Measurements from ENCODE around the gene ANKRD9.
A peak's percentile ranks its signal among the peaks of the same experiment; 100 is the strongest.

Gene ANKRD9

DNA sequence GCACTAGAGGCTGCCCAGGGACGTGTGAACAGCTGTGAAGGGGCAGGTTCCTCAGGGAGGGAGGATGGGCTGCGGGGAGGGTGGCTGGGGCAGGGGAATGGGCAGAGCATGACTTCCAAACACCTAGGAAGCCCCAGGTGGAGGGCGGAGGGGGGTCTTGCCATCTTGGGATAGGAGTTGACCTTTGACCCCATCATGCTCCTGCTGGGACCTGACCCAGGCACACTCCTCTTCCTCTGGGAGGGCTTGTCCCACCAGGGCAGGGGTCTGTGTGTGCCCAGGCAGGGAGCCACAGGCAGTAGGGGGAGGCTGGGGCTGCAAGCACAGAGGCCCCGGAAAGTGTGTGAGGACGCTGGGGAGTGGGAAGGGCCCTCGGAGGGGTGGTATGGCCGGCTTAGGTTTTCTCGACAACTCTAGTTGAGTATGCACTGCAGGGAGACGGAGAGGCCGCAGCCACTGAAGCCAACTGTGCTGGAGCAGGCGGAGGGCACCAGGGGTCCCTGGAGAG is 3.3 kb upstream of the ANKRD9 start:
- DNase-seq (ENCODE audit: low spot score), result no peak

DNA sequence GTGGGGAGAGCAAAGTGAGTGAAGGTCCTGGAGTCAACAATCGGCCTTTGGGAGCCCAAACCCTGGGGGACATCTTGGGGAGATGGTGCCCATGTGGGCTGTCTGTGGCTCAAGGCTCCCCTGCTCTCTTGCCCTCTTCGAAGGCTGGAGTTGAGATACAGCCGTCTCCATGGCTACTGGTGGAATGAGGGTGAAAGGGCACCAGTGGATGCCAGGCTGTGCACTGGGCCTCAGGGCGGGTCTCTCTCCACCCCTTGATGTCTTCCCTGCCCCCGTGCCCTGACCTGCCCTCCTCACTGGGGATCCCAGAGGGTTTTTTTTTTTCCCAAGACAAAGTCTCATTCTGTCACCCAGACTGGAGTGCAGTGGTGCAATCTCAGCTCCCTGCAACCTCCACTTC is 2.0 kb upstream of the ANKRD9 start:
- DNase-seq (ENCODE audit: low spot score), result no peak

DNA sequence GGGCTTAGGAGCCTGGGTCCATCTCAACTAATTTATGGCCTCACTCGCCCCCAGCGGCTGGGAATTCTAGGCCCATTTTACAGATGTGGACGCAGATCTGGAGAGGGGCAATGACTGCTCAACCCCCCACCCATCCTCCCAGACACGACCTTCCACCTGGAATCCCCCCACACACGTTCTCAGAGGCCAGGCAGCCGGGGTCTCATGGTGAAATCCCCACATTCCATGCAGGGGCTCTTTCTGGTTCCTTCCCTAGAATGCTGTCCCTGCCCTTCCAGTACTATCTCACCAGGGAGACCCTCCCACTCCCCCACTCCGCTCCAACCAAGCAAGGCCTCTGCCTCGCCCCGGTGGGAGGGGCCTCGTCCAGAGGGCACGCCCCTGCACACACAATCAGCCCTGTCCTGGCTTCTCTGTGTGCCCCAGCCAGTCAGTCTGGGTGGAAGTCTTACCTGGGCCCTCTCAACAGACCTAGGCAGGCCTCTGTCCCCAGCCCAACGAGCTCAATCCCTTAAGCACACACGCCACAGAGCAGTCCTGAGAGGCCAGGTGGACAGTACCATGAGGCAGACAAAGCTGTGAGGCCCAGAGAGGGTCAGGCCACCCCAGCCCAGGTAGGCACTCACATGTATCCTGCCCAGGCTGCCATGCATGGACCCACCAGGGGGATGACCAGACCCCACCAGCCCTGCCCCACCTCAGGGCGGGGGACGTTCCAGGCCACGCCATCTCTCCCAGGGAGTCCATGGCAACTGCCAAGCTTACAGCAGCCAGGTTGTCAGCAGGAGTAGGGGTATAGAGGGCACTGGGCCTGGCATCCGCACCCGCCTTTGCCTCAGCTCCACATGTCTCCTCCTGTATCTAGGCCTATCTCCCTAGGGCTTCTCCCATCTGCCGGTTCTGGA is 1.3 kb upstream of the ANKRD9 start:
- no peak for DNase-seq (ENCODE audit: low spot score)

DNA sequence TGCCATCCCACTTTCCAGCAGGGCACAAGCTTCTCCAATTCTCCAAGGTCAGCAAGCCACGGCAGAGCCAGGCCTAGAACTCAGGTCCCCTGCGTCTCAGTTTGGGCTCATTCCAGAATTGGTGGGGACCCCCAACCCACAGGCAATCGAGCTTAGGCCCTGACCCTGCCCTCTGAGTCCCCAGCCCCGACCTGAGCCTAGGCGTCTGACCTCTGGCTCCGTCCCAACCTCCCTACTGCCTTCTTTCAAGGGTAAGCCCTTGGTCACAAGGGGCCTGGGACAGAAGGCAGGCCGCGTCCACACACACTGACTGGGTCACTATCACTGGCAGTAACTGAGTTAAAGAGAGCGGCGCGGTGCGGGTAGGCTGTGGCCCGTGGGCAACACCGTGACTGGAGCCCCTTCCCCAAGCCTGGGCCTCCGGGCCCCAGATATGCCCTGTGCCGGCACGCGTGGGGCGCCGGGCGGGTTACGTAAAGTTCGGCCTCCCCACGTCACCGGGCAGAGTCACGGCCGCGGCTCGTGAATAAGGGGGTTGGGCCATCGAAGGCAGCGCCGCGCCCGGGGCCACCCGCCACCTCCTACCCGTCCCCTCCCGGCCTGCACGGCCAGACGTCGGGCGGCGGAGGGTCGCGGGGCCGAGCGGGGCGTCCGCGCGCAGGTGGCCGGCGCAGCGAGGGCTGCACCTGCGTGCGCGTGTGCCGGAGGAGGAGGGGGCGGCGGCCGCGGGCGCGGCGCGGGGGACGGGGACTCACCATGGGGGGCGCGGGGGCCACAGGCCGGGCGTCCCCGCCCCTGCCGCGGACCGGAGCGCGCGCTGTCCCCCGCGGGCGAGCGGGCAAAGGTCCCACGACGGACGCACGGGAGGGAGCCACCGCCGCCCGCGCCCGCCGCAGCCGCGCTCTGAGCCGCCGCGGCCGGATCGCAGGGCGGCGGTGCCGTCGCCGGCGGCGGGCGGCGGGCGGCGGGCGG is 516 bp downstream of the ANKRD9 start:
- peak; percentile 44 for DNase-seq (ENCODE audit: low spot score)

DNA sequence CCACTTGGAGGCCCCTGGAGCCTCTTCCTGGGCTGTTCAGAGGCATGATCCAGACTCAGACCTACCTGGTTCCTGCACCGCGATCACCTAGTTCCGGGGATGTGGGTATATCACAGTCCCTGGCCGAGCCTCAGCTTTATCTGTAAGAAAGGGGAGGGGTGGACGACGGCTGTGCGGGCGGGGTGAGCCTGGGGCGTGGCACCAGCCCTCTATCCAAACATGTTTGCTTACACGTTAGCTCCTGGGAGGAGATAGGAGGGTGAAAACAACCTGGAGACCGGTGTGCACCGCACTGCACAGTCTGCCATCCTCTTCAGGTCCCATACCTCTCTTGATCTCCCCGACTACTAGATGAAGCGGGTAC is 1.2 kb downstream of the ANKRD9 start:
- DNase-seq (ENCODE audit: low spot score), result peak; percentile 42

DNA sequence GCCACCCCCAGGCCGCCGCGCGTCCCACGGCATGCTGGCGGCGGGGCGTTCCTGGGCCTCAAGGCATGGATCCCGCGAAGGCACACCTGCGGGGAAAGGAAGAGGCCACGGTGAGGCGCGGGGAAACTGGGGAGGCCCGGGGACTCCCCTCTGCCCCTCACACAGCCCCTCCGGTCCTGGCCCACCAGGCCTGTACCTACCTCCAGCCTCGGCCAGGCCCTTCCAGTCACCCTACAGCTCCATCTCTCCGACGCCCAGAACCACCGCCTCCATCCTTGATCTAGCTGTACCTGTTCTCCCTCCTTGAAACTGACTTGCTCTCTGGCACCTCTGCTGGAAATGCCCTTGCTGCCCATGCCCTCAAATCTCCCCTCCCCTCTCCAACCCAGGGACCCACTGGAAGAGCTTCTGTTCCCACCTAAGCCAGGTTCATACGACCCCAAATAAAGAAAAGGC is 1.7 kb downstream of the ANKRD9 start:
- no peak for DNase-seq (ENCODE audit: low spot score)

DNA sequence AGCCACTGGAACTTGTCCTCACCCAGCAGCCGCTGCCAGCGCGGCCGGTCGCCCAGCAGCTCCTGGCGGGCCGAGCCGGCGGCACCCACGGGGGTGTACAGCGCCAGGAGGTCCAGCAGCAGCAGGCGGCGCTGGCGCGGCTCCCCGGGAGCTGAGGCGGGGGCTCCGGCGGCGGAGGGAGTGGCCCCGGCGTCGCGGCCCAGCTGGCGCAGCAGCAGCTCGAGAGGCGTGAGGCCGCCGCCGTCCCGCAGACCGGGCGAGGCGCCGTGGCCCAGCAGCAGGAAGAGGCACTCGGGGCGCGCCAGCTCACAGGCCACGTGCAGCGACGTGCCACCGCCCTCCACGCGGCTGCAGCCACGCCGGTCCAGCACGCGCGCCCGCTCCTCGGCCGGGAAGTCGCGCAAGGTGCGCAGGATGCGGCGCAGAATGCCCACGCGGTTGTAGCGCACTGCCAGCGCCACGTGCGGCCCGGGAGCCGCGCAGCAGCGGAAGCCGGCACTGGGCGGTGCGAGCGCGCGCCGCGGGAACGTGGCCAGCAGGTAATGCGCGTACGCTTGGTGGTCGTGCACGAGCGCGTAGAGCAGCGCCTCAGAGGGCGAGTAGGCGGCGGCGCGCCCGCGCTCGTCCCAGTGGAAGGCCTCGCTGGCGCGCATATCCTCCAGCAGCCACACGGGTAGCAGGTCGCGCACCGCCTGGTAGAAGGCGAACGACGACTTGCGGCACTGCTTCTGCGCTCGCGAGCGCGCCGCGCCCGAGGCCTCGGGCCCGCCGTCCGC is 2.3 kb downstream of the ANKRD9 start:
- no peak for DNase-seq (ENCODE audit: low spot score)

DNA sequence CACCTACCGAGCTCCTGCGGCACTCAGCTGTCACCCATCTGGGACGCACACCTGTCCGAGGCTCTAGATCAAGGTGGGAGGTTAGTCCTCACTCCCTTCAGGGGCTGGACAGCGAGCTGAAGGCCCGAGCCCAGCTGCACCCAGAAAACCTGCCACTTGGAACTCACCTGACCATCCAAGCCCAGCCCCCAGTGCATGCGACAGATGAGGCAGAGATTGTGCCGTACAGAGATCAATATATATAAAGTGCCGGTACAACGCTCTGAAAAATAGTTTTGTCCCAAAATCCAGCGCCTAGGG is 3.0 kb downstream of the ANKRD9 start:
- DNase-seq (ENCODE audit: low spot score), result no peak

DNA sequence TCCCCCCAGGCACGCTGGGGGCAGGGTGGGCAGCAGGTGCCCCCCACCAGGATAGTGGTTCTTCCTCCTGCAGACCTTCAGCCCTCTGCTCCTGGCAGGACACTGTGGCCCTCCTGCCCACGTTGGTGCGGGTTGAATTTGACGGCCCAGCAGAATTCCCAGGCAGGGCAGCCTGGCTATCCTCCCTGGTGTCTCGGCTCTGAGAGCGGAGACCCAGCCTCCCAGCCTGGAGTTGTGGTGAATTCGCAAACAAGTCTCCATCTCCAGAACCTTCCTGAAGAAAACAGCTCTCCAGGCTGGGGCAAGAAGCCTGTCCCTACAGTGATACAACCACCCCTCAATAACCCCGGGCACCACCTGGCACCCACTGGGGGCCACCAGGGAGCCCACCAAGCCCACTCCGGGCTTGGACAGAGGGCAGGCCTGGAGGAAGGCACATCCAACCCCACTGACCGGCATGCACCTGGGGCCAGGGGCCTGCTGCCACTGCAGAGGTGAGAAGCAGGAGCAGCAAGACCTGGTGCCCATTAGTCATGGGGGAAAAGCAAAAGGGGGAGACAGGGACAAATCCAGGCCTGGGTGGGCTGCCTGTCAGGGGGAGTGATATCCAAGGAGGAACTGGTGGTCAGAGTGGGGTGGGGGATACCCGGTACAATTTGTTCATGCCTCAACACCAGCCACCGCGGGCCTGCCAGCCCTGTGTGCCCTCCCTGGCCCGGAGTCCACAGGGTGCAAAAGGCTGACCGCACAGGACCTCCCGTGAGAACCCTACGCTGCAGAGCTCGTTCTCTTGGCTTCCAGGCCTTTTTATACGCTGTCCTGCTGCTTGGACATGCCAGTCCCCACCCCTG is 3.6 kb downstream of the ANKRD9 start:
- no peak for DNase-seq (ENCODE audit: low spot score)

DNA sequence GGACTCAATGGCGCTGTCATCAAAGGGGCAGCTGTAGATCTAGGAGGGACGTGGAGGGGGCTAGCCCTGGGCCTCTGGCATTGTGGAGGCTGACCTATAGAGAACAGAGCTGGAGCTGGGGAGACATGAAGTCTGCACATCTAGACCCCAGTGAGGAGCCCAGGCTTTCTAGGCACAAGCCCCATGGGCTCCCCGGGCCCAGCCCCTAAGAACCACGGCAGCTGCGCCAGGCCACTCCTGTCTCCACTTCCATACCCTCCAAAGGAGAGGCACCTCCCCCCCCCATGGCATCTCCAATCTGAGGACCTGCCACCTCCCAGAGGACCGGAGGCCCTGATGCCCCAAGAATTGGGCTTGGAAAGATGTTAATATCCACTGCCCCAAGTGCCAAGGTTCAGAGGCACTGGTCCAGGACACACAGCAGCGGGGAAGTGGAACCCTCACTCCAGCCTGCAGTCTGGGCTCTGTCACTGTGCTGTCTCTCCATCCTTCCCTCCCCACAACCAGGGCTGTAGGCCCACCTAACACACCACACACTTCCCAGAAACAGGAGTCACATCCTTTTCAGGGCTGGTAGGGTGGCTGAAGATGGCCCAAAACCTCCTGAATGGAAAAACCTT is 4.5 kb downstream of the ANKRD9 start:
- no peak for DNase-seq (ENCODE audit: low spot score)

DNA sequence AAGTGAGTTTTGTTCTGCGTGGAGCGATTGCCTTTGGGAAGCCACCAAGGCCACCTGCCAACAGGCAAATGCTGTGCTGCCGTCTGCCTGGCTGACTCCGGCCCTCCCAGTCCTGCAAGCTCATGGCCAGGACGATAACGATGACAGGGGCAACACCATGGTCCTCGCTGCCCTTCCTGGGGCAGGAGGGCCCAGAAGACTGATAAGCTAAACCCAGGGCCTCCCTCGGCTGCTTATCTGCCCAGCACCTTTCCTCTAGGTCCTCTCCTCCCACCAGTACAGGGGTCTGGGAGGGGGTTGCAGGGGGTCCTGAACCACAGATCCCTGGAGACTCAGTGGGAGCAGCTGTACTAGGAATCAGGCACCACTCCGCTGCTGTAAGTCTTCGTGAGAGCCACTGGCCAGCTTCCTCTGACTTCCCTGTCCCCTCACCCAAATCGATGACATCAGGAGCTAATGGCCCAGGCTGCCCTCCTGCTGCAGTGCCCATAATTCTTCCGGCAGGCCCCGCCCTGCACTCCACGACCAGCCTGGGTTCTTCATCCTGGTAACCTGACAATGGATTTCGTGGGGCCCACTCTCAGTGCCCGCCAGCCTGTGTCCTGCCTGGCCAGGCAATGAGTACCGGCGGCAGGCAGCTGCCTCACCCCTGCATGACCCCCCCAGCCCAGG is 5.1 kb downstream of the ANKRD9 start:
- DNase-seq (ENCODE audit: low spot score), result no peak

DNA sequence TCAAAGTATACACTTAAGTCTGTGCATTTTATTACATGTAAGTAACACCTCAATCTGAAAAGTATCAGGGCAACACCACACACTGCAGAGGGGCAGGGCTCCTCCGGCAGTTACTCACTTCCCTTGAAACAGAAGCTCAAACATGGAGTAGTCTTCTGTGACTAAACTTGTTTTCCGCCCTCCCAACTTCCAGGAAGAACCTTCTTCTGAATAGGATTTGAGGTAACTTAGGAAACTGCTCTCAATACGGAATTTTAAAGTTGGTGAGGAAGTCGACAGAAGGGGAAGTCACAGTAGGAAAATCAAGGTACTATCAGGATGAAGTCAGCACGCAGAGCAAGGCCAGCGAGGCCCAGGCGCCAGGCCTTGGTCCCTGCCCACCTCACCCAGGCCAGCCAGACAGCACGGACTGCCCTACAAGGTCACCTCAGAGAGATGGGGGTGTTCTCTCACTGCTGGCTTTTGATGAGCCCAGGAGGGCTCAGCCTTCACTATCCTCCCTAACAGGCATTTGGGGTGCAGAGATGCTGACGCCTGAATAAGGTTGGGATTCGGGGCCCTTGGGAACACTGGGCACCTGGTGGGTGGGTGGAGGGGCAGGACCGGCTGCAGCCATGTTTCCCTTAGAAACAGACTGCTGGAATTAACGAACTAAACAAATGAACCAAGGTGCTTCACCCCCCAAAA is 5.8 kb downstream of the ANKRD9 start:
- no peak for DNase-seq (ENCODE audit: low spot score)

DNA sequence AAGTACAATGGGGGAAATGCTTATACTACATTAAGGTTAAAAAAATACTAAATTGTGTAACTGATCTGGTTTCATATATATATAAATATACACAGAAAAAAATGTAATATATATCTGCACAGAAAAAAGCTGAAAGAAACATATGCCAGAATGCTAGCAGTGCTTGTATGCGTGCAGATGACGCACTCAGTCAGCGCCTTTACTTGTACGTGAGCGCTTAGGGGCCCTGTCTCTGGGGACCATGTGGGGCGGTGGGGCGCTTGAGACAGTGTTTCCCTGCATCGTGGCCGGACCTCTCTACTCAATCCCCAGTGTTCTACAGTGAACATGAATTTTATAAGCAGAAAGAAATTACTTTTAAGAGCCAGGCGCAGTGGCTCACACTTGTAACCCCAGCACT is 7.0 kb downstream of the ANKRD9 start:
- DNase-seq (ENCODE audit: low spot score), result no peak

DNA sequence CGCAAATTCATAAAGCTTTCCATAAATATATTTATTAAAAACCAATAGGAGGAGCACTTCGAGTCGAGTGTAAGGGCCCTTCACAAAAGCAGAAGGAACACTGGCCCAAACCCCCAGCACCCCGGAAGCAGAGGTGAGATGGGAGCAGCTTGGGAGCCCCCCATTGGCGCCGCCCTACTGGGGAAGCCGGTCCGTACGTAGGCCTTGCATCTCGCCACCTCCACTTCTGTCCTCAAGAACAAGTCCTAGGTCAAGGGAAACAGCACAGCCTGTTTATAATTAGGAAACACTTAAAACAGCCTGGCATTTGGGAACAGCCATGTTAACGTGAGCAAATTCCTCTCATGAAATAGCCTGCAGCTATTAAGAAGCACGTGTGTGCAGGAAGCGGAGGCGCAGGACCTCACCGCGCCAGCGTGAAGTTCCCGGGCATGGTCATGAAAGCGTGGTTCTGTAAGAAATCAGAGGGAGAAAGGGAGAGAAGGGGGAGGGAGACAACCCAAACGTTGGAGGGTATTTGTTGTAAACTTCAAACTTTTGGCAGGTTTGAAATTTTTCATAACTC is 7.7 kb downstream of the ANKRD9 start:
- no peak for DNase-seq (ENCODE audit: low spot score)

DNA sequence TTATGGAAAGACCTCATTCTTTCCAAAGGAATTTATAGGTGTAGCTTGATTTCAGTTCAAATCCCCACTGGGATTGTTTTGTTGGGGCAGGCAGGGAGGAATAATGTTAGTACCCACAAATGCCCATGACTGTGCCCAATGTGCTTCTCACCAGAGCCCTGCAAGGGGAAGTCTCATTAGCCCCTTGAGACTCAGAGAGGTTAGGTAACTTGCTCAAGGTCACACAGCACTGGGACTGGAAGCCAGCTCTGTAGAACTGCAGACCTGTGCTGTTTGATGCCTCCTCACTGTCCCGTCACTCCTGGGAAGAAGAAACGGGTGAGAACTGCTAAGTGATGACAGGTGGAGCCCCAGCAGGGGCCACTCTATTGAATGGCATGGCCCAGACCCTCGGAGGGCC is 8.9 kb downstream of the ANKRD9 start:
- DNase-seq (ENCODE audit: low spot score), result no peak

DNA sequence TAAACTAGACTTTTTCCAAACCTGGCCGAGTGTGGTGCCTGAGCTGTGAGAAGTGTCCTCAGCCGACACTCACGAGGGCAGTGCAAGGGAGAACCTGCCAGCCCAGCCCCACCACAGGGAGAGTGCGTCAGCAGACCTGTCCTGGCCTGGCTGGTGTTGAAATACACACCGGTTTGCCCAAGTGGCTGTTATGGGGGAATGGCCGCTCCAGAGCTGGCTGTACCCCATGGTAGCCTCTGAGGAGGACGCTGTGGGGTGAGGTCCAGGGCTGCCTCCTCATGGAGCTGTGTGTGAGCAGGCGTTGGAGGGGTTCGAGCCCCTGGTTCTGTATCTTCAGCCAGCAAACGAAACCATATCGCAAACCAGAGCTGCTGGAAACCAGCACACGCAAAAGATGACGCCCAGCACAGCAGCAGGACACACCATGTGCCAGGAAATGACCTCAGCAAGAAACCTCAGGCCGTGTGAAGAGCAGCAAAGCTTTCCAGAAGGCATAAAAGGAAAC is 9.4 kb downstream of the ANKRD9 start:
- DNase-seq (ENCODE audit: low spot score), result no peak

DNA sequence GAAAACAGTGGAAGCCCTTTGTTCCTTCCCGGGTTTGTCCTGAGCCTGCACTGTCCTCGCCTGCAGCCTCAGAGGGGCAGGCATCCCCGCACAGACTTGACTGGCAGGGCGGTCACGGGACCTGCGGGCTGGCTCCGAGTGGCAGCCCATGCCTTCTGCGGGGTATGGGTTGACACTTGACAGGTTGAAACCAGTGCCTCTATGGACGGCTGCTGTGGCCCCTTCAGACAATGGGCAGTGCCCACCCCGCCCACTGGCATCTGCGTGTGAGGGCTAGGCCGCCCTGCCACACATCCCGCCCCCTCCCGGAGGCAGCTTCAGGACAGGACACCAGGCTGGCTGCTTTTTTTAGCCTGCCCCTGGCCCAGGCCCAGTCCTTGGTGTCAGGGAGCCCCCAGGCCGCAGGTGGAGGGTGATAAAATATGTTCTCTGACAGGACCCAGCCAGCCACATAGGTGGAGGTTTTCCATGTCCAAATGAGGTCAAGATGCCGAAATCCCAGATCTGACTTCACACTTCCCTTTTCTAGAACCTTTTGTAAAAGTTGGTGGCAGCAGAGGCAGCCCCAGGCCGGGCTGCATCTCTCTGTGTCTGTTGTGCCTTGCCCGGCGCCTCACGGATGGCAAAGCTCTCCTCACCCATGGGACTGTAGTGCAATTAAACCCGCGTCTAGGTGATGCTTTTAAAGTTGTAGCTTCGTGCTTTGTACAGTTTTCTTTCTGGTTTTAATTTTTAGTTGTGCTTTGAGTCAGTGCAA is 10.0 kb downstream of the ANKRD9 start:
- DNase-seq (ENCODE audit: low spot score), result no peak

DNA sequence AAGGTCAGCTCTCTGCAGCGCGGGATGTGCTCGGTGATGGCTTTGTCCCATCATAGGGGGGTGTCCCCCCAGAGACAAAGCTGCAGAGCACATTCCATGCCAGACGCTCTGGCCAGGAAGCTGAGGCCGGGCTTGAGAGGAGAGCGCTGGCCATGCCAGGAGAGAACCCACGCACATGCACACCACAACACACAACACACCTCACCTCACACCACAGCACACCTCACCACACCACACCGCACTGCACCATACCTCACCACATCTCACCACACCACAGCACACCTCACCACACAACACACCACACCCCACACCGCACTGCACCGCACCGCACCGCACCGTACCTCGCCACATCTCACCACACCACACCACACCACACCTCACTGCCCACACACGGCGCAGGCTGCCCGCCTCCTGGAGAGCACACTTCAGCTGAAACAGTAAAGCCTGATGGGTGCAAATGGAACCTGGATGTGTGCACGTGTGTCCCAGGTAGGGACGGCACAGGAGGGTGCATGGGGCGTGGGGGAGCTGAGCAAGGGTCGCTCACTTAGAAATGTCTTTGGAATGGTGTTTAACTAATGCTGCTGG is 10.8 kb downstream of the ANKRD9 start:
- no peak for DNase-seq (ENCODE audit: low spot score)

Data from kidney tubule cell (primary cell).